Neural cell (in vitro differentiated cells): ENCODE results near the gene FARP1. TPM values are rescaled to one million over a fixed set of nuclear protein-coding genes. Genes with fewer than 3 reads are reported as not detected.

Source experiments
- H2AFZ ChIP-seq: fragments of 200-600, 300-800 bp; sonication (generic), shearing (Covaris generic); 2 replicates; pipeline ENCODE4 v1.6.0; 2014; ENCODE audit warnings: low read depth, mild to moderate bottlenecking, antibody characterized with exemption, low read length, moderate library complexity
- H3F3A ChIP-seq: fragments of 200-600 bp; shearing (Covaris generic); 2 replicates; pipeline ENCODE4 v1.6.1; 2016; ENCODE audit warnings: mild to moderate bottlenecking, moderate library complexity, mixed read lengths, antibody characterized with exemption, low read length; ENCODE audit not compliant: insufficient read depth, poor library complexity, severe bottlenecking
- H3K27ac ChIP-seq: fragments of 200-600, 300-800 bp; sonication (generic), shearing (Covaris generic); 2 replicates; pipeline ENCODE4 v1.5.1; 2014; ENCODE audit warnings: mild to moderate bottlenecking, low read length, moderate library complexity
- H3K27me3 ChIP-seq: fragments of 300-800, 200-600 bp; sonication (generic), shearing (Covaris generic); 2 replicates; pipeline ENCODE4 v1.6.0; 2014; ENCODE audit warnings: mild to moderate bottlenecking, low read depth, low read length, moderate library complexity; ENCODE audit not compliant: insufficient read depth
- H3K36me3 ChIP-seq: fragments of 300-800, 200-600 bp; sonication (generic), shearing (Covaris generic); 2 replicates; pipeline ENCODE4 v1.5.1; 2014; ENCODE audit warnings: mild to moderate bottlenecking, antibody characterized with exemption, low read length, moderate library complexity; ENCODE audit not compliant: insufficient read depth
- H3K4me2 ChIP-seq: fragments of 300-800, 200-600 bp; sonication (generic), shearing (Covaris generic); 2 replicates; pipeline ENCODE4 v1.6.0; 2014; ENCODE audit warnings: mild to moderate bottlenecking, low read length
- H3K4me3 ChIP-seq: fragments of 300-800, 200-600 bp; sonication (generic), shearing (Covaris generic); 2 replicates; pipeline ENCODE4 v1.5.1; 2014; ENCODE audit warnings: mild to moderate bottlenecking, low read length, moderate library complexity
- H3K79me2 ChIP-seq: fragments of 200-600 bp; shearing (Covaris generic); replicated peaks from 2 replicates; pipeline ENCODE4 v1.6.0; 2014; ENCODE audit warnings: mild to moderate bottlenecking, low read length, moderate library complexity; ENCODE audit not compliant: insufficient read depth
- H3K9ac ChIP-seq: fragments of 300-800, 200-600 bp; sonication (generic), shearing (Covaris generic); 2 replicates; pipeline ENCODE4 v1.6.1; 2016; ENCODE audit warnings: mild to moderate bottlenecking, low read length, mixed read lengths
- H3K9me2 ChIP-seq: fragments of 200-600 bp; shearing (Covaris generic); 2 replicates; pipeline ENCODE4 v1.6.1; 2016; ENCODE audit warnings: mild to moderate bottlenecking, low read length, mixed read lengths; ENCODE audit not compliant: insufficient read depth
- H3K9me3 ChIP-seq: fragments of 200-600, 300-800 bp; sonication (generic), shearing (Covaris generic); 2 replicates; pipeline ENCODE4 v1.6.1; 2016; ENCODE audit warnings: mild to moderate bottlenecking, mixed run types, low read length, moderate library complexity, mixed read lengths
- H4K20me1 ChIP-seq: fragments of 200-600 bp; shearing (Covaris generic); 2 replicates; pipeline ENCODE4 v1.6.1; 2016; ENCODE audit warnings: mild to moderate bottlenecking, mixed run types; ENCODE audit not compliant: insufficient read depth
- EP300 ChIP-seq: fragments of 450-650 bp; conservative IDR thresholded peaks from 2 replicates; pipeline ENCODE4 v1.6.1; 2014; ENCODE audit warnings: antibody characterized with exemption, mild to moderate bottlenecking, moderate library complexity; ENCODE audit not compliant: poor library complexity, severe bottlenecking
- EZH2 ChIP-seq: fragments of 200-600, 300-800 bp; shearing (Covaris generic), sonication (generic); IDR thresholded peaks from 2 replicates; pipeline ENCODE4 v1.6.1; 2014; ENCODE audit warnings: antibody characterized with exemption, low read length, borderline replicate concordance, mild to moderate bottlenecking; ENCODE audit not compliant: insufficient read depth, poor library complexity, severe bottlenecking
- MXI1 ChIP-seq: fragments of 450-650 bp; conservative IDR thresholded peaks from 2 replicates; pipeline ENCODE4 v1.6.1; 2014; ENCODE audit warnings: antibody characterized with exemption, mild to moderate bottlenecking; ENCODE audit not compliant: poor library complexity, severe bottlenecking
- POLR2AphosphoS5 ChIP-seq: IDR thresholded peaks from 2 replicates; pipeline ENCODE4 v1.6.1; 2012
- RAD21 ChIP-seq: fragments of 450-650 bp; conservative IDR thresholded peaks from 2 replicates; pipeline ENCODE4 v1.6.1; 2014; ENCODE audit warnings: antibody characterized with exemption, mild to moderate bottlenecking, moderate library complexity
- SMC3 ChIP-seq: fragments of 450-650 bp; conservative IDR thresholded peaks from 2 replicates; pipeline ENCODE4 v1.6.1; 2014; ENCODE audit warnings: antibody characterized with exemption, mild to moderate bottlenecking, moderate library complexity; ENCODE audit not compliant: poor library complexity
- TAF1 ChIP-seq: IDR thresholded peaks from 2 replicates; pipeline ENCODE4 v1.6.1; 2012; ENCODE audit warnings: low read depth
- polyA plus RNA-seq: library from polyadenylated mRNA; depleted of rRNA; stranded (reverse); fragments of >200 nt; gene quantifications from 2 replicates; pipeline ENCODE4 v1.2.3, GENCODE V29; 2014
- TF ChIP-seq, protein P1 (sequence below): IDR thresholded peaks from 2 replicates; pipeline ENCODE4 v1.6.1; 2012; ENCODE audit warnings: borderline replicate concordance
- TF ChIP-seq, protein P2 (sequence below): fragments of 450-650 bp; IDR thresholded peaks from 2 replicates; pipeline ENCODE4 v1.5.1; 2014; ENCODE audit warnings: antibody characterized with exemption, mild to moderate bottlenecking, moderate library complexity; ENCODE audit not compliant: poor library complexity, severe bottlenecking

FARP1 gene
- polyA plus RNA-seq, 1 donor from 2014 or later, result 19.7 TPM

DNA sequence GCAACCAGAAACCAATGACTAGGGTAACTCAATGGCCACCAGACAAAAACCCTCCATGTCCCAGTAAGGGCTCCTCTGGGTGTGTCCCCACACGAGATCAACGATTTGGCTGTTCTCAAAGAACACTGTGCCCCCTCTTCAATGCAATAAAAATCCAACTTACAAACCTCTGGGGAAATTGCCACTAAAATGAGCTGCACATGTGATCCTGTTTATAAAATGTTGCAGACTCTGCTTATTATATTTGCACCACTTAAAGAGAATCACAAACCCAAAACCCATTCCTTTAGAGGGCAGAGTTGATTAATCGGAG lies 353.5 kb downstream of the FARP1 start:
- TF ChIP-seq POLR2AphosphoS5 (no peak), MXI1 (no peak), EZH2 (no peak), RAD21 (no peak), EP300 (no peak), SMC3 (no peak), TAF1 (no peak)
- TF ChIP-seq, protein P1, sequence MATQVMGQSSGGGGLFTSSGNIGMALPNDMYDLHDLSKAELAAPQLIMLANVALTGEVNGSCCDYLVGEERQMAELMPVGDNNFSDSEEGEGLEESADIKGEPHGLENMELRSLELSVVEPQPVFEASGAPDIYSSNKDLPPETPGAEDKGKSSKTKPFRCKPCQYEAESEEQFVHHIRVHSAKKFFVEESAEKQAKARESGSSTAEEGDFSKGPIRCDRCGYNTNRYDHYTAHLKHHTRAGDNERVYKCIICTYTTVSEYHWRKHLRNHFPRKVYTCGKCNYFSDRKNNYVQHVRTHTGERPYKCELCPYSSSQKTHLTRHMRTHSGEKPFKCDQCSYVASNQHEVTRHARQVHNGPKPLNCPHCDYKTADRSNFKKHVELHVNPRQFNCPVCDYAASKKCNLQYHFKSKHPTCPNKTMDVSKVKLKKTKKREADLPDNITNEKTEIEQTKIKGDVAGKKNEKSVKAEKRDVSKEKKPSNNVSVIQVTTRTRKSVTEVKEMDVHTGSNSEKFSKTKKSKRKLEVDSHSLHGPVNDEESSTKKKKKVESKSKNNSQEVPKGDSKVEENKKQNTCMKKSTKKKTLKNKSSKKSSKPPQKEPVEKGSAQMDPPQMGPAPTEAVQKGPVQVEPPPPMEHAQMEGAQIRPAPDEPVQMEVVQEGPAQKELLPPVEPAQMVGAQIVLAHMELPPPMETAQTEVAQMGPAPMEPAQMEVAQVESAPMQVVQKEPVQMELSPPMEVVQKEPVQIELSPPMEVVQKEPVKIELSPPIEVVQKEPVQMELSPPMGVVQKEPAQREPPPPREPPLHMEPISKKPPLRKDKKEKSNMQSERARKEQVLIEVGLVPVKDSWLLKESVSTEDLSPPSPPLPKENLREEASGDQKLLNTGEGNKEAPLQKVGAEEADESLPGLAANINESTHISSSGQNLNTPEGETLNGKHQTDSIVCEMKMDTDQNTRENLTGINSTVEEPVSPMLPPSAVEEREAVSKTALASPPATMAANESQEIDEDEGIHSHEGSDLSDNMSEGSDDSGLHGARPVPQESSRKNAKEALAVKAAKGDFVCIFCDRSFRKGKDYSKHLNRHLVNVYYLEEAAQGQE, result no peak
- TF ChIP-seq, protein P2, sequence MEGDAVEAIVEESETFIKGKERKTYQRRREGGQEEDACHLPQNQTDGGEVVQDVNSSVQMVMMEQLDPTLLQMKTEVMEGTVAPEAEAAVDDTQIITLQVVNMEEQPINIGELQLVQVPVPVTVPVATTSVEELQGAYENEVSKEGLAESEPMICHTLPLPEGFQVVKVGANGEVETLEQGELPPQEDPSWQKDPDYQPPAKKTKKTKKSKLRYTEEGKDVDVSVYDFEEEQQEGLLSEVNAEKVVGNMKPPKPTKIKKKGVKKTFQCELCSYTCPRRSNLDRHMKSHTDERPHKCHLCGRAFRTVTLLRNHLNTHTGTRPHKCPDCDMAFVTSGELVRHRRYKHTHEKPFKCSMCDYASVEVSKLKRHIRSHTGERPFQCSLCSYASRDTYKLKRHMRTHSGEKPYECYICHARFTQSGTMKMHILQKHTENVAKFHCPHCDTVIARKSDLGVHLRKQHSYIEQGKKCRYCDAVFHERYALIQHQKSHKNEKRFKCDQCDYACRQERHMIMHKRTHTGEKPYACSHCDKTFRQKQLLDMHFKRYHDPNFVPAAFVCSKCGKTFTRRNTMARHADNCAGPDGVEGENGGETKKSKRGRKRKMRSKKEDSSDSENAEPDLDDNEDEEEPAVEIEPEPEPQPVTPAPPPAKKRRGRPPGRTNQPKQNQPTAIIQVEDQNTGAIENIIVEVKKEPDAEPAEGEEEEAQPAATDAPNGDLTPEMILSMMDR, result no peak
- Histone ChIP-seq H4K20me1 (no peaks in the 10 kb centered on the region), H3K9ac (no peak overlapping the region), H3K4me3 (no peak overlapping the region), H3F3A (no peaks in the 10 kb centered on the region), H3K9me3 (no peaks in the 10 kb centered on the region), H3K36me3 (no peaks in the 10 kb centered on the region), H3K27ac (no peak overlapping the region), H3K9me2 (no peaks in the 10 kb centered on the region), H3K27me3 (no peaks in the 10 kb centered on the region), H2AFZ (no peak overlapping the region), H3K4me2 (no peak overlapping the region), H3K79me2 (no peaks in the 10 kb centered on the region)

DNA sequence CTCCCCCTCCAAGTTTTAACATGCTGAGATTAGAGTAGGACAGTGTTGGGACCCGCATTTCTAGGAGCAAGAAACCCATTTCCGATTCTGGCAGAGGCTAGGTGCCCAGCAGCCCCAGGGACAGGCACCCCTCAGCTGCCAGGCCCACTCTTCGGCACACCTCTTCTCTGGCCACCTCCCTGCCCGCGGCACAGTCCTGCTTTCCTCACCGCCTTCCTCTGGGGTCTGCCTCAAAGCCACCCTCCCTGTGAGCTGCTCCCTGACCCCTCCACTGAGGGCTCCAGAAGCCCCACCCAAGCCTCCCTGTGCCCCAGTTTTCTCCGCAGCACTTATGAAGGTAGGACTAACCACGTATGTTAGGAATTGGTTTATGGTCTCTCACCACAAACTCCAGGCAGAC lies 354.1 kb downstream of the FARP1 start:
- Histone ChIP-seq H3K9me2 (no peaks in the 10 kb centered on the region), H3K9ac (no peak overlapping the region), H3K36me3 (no peaks in the 10 kb centered on the region), H3K9me3 (no peaks in the 10 kb centered on the region), H3F3A (no peaks in the 10 kb centered on the region), H4K20me1 (no peaks in the 10 kb centered on the region), H3K4me3 (no peak overlapping the region), H3K79me2 (no peaks in the 10 kb centered on the region), H3K27ac (no peak overlapping the region), H2AFZ (no peak overlapping the region), H3K27me3 (no peaks in the 10 kb centered on the region), H3K4me2 (no peak overlapping the region)
- no peak for TF ChIP-seq TAF1
- no peak for TF ChIP-seq SMC3
- TF ChIP-seq, protein P1, result no peak
- no peak for TF ChIP-seq EP300
- TF ChIP-seq EZH2, result no peak
- TF ChIP-seq MXI1, result no peak
- TF ChIP-seq POLR2AphosphoS5, result no peak
- TF ChIP-seq, protein P2, result no peak
- TF ChIP-seq RAD21, result no peak
